GM04504 (cell line): ENCODE data around the gene BRD1.
"Not testable (repeated sequence)": the region's sequence is repeated elsewhere in the genome, so short reads cannot be mapped to it uniquely, and the experiment has no call there.

ENCODE experiments used
- DNase-seq: peaks from one replicate; pipeline ENCODE4 v3.0.0-alpha.2; 2012; ENCODE audit warnings: low read depth

Gene BRD1

GRCh38 chr22:49825944-49826602, 1.6 kb downstream of the BRD1 start:
- no peak for DNase-seq

- DNase-seq, result no peak
These were observed 2.2 kb downstream of the BRD1 start for GRCh38 chr22:49825436-49825835.

- DNase-seq, result no peak
These were observed 2.7 kb downstream of the BRD1 start for GRCh38 chr22:49824936-49825335.

- DNase-seq, result no peak
These were observed 3.3 kb downstream of the BRD1 start for GRCh38 chr22:49824185-49824925.

GRCh38 chr22:49823289-49824045, 4.2 kb downstream of the BRD1 start:
- DNase-seq, result no peak

GRCh38 chr22:49821741-49822140, 5.9 kb downstream of the BRD1 start:
- not testable (repeated sequence) for DNase-seq

- no peak for DNase-seq
These were observed 6.7 kb downstream of the BRD1 start for GRCh38 chr22:49820984-49821383.

GRCh38 chr22:49817359-49817758, 10.3 kb downstream of the BRD1 start:
- no peak for DNase-seq

- DNase-seq, result no peak
These were observed 12.0 kb downstream of the BRD1 start for GRCh38 chr22:49815641-49816091.

- no peak for DNase-seq
These were observed 12.8 kb downstream of the BRD1 start for GRCh38 chr22:49814856-49815255.

- no peak for DNase-seq
These were observed 13.4 kb downstream of the BRD1 start for GRCh38 chr22:49814164-49814686.

- DNase-seq, result no peak
These were observed 14.8 kb downstream of the BRD1 start for GRCh38 chr22:49812838-49813237.

- DNase-seq, result no peak
These were observed 16.5 kb downstream of the BRD1 start for GRCh38 chr22:49811020-49811791.

GRCh38 chr22:49810363-49811019, 17.2 kb downstream of the BRD1 start:
- no peak for DNase-seq

- DNase-seq, result no peak
These were observed 19.6 kb downstream of the BRD1 start for GRCh38 chr22:49807780-49808708.

- no peak for DNase-seq
These were observed 20.5 kb downstream of the BRD1 start for GRCh38 chr22:49807129-49807528.

- DNase-seq, result no peak
These were observed 23.8 kb downstream of the BRD1 start for GRCh38 chr22:49803737-49804375.

GRCh38 chr22:49803134-49803533, 24.5 kb downstream of the BRD1 start:
- no peak for DNase-seq

- no peak for DNase-seq
These were observed 26.1 kb downstream of the BRD1 start for GRCh38 chr22:49801391-49802060.
